Psoas muscle (tissue), 8 donors: ENCODE data around the gene DOCK8. TPM values are rescaled to one million over a fixed set of nuclear protein-coding genes. Genes with fewer than 3 reads are reported as not detected.

Experiments
- ATAC-seq, 4 donors: fragments of 200-7000 bp; cut with Tn5 transposase; one replicate each; pipeline ENCODE4 v1.9.1; 2020; ENCODE audit warnings: moderate library complexity in 3 of 4, mild to moderate bottlenecking in 2 of 4
- DNase-seq, 2 donors: peaks; one replicate each; pipeline ENCODE4 v3.0.0-alpha.2; 2020
- H3K27ac ChIP-seq: fragments of 200-600 bp; one replicate; pipeline ENCODE4 v1.8.0; 2022
- H3K27me3 ChIP-seq, 3 donors: fragments of 200-600 bp in 1 of 3; one replicate each; pipeline versions ENCODE4 v1.6.1 to v1.8.0; 2013 to 2022; ENCODE audit warnings: low read length in 2 of 3, mild to moderate bottlenecking in 2 of 3, moderate library complexity in 1 of 3; ENCODE audit not compliant: insufficient read depth in 3 of 3
- H3K36me3 ChIP-seq, 2 donors: fragments of 200-600 bp in 1 of 2; one replicate each; pipeline versions ENCODE4 v1.6.1 to v1.8.0; 2013 to 2022; ENCODE audit warnings: low read depth in 1 of 2, mild to moderate bottlenecking in 1 of 2, moderate library complexity in 1 of 2; ENCODE audit not compliant: insufficient read depth in 1 of 2
- H3K4me1 ChIP-seq: fragments of 200-600 bp; one replicate; pipeline ENCODE4 v1.8.0; 2022
- H3K4me3 ChIP-seq: fragments of 200-600 bp; one replicate; pipeline ENCODE4 v1.8.0; 2022; ENCODE audit warnings: mild to moderate bottlenecking
- H3K9me3 ChIP-seq: fragments of 200-600 bp; one replicate; pipeline ENCODE4 v1.8.0; 2022
- WGBS, 3 donors: extraction: QIAGEN DNeasy Blood & Tissue Kit; methylation state at CpG; one replicate each; pipeline versions ENCODE4 v1.1.6 to v1.1.7; 2013; 5-methylcytosine and 5-hydroxymethylcytosine counted together
- intact Hi-C, 2 donors: fragments of 100-400 bp; cut with DNase I; formaldehyde crosslinking; loops; one replicate each; pipeline versions ENCODE4 v1.11.0 to v1.14.2; 2022
- polyA plus RNA-seq, 3 donors: library from polyadenylated mRNA; stranded (reverse); fragments of 200-250 nt; gene quantifications; one replicate each; pipeline ENCODE4 v1.2.3, GENCODE V29; 2013
- total RNA-seq, 4 donors: library from RNA; stranded (reverse); fragmentation: NEBNext Ultra II Directional in 2 of 4; extraction: Animal tissue kit (Norgen Biotek cat#: 25700) in 2 of 4; gene quantifications; one replicate each; pipeline versions ENCODE4 v1.2.1 to v1.2.4, GENCODE V29; 2021 to 2023
- TF ChIP-seq, protein P1 (sequence below): fragments of 200-600 bp; IDR thresholded peaks from one replicate; pipeline ENCODE4 v1.8.0; 2022; ENCODE audit warnings: antibody characterized with exemption
- donor health status: healthy with polysubstance abuse.
- donor health status: DM: no; HTN: no; CAD: no; lungs with moderate emphysema.
- donor health status: Bipolar disorder and iron deficiency.
- donor health status: healthy.
- donor health status: DM: yes; HTN: yes; CAD: no.
- donor health status: DM: no; HTN: no; CAD: no.
- donor health status: DM: no; HTN: no; CAD: no.
- donor health status: DM: yes; HTN: yes; CAD: no.

DOCK8 gene
- total and polyA plus RNA-seq, 7 donors: 0.32 to 2.8 (median 2.0) TPM

DNA sequence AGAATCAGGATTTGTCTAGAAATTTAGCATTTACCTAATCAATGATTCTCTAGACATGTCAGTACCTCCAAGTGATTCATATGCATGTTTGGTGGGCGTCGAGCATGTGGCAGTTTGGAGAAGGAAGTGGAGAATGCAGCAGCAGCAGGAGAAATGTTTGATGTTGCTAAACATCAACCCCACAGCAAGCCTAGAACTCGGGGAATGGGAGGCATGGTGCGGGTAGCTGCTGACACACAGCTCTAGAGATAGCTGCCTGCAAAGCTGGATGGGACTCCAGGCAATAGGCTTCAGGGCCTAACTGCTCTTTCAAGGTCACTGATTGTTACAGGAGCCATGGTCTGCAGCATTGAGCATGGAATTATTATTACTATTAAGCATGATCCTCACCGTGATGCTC, 137.3 kb downstream of the DOCK8 start:
- DNase-seq: no peak
- intact Hi-C loops: no loop called here
- Histone ChIP-seq H3K4me1 (no peaks in the 10 kb centered on the region), H3K36me3 (no peaks in the 10 kb centered on the region), H3K9me3 (no peaks in the 10 kb centered on the region), H3K27me3 (peaks cover 0 to 6% (median 2%) of the 10 kb centered on the region in 3 donors), H3K4me3 (no peak overlapping the region), H3K27ac (no peak overlapping the region)
- TF ChIP-seq, protein P1, sequence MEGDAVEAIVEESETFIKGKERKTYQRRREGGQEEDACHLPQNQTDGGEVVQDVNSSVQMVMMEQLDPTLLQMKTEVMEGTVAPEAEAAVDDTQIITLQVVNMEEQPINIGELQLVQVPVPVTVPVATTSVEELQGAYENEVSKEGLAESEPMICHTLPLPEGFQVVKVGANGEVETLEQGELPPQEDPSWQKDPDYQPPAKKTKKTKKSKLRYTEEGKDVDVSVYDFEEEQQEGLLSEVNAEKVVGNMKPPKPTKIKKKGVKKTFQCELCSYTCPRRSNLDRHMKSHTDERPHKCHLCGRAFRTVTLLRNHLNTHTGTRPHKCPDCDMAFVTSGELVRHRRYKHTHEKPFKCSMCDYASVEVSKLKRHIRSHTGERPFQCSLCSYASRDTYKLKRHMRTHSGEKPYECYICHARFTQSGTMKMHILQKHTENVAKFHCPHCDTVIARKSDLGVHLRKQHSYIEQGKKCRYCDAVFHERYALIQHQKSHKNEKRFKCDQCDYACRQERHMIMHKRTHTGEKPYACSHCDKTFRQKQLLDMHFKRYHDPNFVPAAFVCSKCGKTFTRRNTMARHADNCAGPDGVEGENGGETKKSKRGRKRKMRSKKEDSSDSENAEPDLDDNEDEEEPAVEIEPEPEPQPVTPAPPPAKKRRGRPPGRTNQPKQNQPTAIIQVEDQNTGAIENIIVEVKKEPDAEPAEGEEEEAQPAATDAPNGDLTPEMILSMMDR: no peak
- no peak for ATAC-seq
- 77 to 90% (median 84%) methylated on average over 5 of the region's 5 CpGs for WGBS, 3 donors

GRCh38 chr9:353077-353476, 138.4 kb downstream of the DOCK8 start:
- WGBS, 3 donors: 26 to 41% (median 40%) methylated on average over 1 of the region's 1 CpG

DNA sequence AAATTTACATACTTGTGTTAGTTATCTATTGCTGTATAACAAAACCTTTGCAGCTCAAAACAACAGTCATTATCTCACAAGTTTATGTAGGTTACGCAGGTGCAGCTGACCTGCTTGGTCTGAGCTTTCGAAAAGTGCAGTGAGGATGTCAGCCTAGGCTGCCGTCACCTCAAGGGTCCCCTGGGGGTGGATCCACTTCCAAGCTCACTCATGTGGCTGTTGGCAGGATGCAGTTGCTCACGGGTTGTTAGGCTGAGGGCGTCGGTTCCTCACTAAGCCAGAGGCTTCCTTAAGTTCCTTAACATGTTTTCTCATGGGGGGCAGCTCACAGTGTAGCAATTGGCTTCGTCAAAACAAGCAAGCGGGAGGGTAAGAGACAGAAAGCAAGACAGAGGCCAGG, 139.8 kb downstream of the DOCK8 start:
- ATAC-seq (no peak), DNase-seq (no peak)
- no peak overlapping the region for H3K4me3 ChIP-seq
- intact Hi-C loops: no loop called here
- TF ChIP-seq, protein P1: no peak
- H3K36me3 ChIP-seq: no peaks in the 10 kb centered on the region
- H3K27ac ChIP-seq: no peak overlapping the region
- H3K27me3 ChIP-seq: peaks cover 0 to 6% (median 2%) of the 10 kb centered on the region in 3 donors
- H3K9me3 ChIP-seq: no peaks in the 10 kb centered on the region
- no peaks in the 10 kb centered on the region for H3K4me1 ChIP-seq
- 63 to 72% (median 65%) methylated on average over 8 of the region's 8 CpGs for WGBS, 3 donors

More at GRCh38 chr9:353077-353476, 138.4 kb downstream of the DOCK8 start:
- Histone ChIP-seq H3K4me1 (no peaks in the 10 kb centered on the region), H3K27me3 (peaks cover 0 to 6% (median 2%) of the 10 kb centered on the region in 3 donors), H3K9me3 (no peaks in the 10 kb centered on the region), H3K36me3 (no peaks in the 10 kb centered on the region), H3K27ac (no peak overlapping the region), H3K4me3 (no peak overlapping the region)
- TF ChIP-seq, protein P1: no peak
- intact Hi-C loops: no loop called here
- ATAC-seq: no peak
- DNase-seq: no peak

- TF ChIP-seq, protein P1: no peak
- H3K4me3 ChIP-seq: no peak overlapping the region
- H3K4me1 ChIP-seq: no peaks in the 10 kb centered on the region
- 59 to 85% (median 66%) methylated on average over 4 of the region's 4 CpGs for WGBS, 3 donors
- H3K27ac ChIP-seq: no peak overlapping the region
- no peak for ATAC-seq
- H3K36me3 ChIP-seq: no peaks in the 10 kb centered on the region
- no peaks in the 10 kb centered on the region for H3K9me3 ChIP-seq
- intact Hi-C loops: no loop called here
- no peaks in the 10 kb centered on the region for H3K27me3 ChIP-seq
- no peak for DNase-seq
Measured at GRCh38 chr9:357560-357959, 142.9 kb downstream of the DOCK8 start.

- WGBS, 3 donors: 62 to 71% (median 63%) methylated on average over 7 of the region's 7 CpGs
- no peak for ATAC-seq
- intact Hi-C loops: no loop called here
- DNase-seq: no peak
- no peaks in the 10 kb centered on the region for H3K36me3 ChIP-seq
- H3K4me1 ChIP-seq: no peaks in the 10 kb centered on the region
- no peak overlapping the region for H3K27ac ChIP-seq
- no peak overlapping the region for H3K4me3 ChIP-seq
- TF ChIP-seq, protein P1: no peak
- H3K27me3 ChIP-seq: no peaks in the 10 kb centered on the region
- H3K9me3 ChIP-seq: no peaks in the 10 kb centered on the region
Measured at GRCh38 chr9:362561-363273, 148.1 kb downstream of the DOCK8 start.
